GM21737 (cell line): ENCODE results near the gene APCDD1L.

Experiments
- ATAC-seq: cut with Tn5 transposase; IDR thresholded peaks from one replicate; pipeline ENCODE4 v1.9.1; 2021; ENCODE audit warnings: mild to moderate bottlenecking, moderate library complexity; ENCODE audit not compliant: unreplicated experiment

Gene APCDD1L

DNA sequence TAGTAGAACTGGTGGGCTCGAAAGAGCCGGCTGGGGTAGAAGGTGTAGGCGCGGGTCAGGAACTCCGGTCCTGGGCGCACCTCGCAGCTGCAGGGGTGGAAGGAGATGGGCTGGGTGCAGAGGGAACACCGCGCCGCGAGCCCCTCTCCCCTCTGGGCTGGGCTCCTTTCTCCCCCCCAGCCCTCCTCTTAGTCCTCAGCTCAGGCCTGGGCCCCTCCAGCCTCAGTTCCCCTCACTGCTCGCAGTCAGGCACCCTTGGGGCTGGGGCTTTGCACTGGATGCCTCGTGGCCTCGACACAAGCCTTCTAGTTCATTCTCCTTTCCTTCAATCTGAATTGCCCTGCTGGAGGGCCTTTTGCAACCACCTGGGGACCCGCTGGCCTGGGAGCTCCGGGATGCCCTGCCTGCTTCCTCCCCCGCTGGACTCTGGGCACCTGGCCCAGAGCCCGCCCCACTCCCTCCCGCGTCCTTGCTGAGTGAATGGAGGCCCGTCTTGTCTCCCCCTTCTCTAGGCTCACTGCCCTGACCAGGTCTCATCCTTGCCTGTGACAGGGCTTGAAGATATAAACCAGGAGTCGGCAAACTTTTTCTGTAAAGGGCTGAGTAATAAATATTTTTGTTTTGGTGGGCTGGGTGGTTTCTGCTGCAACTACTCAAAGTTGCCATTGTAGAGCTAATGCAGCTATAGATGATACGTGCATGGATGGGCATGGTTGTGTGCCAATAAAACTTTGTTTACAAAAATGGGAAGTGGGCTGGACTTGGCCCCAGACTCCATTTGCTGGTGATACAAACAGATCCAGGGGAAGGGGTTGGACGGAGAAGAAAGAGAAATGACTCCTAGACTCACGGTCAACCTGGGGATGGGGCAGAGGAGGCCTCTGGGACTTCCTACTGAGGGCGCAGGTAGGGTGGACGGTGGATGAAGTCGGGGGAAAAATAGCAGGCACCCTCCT, 47.3 kb downstream of the APCDD1L start:
- ATAC-seq: no peak

- no peak for ATAC-seq
Measured at GRCh38 chr20:58466729-58467571, 48.2 kb downstream of the APCDD1L start.

DNA sequence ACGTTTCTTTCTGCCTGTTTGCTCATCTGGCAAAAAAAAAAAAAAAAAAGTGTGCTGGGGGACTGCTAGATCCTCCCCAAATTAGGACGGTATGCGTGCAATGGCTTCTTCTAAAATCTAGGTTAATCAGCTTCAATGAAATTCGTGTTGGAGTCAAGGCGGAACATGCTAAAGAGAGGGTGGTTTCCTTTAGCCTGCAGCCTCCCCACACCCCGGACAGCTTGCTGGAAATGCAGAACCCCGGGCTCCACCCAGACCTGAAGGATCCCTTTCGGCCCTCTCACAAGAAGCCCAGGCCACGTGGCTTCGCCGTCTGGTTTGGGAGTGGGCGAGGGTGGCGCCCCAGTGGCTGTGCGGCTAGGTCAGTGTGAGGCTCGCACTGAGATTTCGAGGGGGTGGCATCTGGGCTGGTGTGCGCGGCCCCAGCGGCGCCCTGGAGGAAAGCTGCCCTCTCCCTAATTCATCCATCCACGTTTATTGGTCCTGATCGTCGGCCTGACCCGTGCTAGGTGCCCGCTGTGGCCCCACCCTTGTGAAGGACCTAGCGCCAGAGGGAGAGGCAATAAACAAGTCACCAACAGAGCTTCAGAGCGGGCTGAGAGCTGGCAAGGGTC, 49.0 kb downstream of the APCDD1L start:
- ATAC-seq: no peak

- no peak for ATAC-seq
Measured at GRCh38 chr20:58464838-58465237, 50.4 kb downstream of the APCDD1L start.

DNA sequence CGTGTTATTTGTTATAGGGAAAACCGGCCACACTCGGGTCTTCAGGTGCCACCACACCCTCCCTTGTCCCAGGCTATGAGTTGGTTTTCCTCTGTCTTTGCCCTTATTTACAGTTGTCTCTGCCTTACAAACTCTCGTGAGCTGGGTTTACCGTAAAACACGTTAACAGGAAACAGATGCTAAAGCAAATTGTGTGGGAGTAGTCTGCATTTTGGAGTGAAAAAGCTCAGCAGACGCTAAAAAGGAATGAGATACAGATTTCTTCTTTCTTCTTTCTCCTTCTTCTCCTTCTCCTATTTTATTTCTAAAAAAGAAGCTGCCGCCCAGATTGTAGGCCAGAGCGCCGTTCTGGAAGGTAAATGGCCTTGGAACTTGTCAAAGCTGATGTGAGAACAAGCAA, 51.9 kb downstream of the APCDD1L start:
- no peak for ATAC-seq

GRCh38 chr20:58461899-58462298, 53.3 kb downstream of the APCDD1L start:
- no peak for ATAC-seq

- ATAC-seq: no peak
Measured at GRCh38 chr20:58461104-58461503, 54.1 kb downstream of the APCDD1L start.

GRCh38 chr20:58459058-58459750, 56.0 kb downstream of the APCDD1L start:
- ATAC-seq: no peak

DNA sequence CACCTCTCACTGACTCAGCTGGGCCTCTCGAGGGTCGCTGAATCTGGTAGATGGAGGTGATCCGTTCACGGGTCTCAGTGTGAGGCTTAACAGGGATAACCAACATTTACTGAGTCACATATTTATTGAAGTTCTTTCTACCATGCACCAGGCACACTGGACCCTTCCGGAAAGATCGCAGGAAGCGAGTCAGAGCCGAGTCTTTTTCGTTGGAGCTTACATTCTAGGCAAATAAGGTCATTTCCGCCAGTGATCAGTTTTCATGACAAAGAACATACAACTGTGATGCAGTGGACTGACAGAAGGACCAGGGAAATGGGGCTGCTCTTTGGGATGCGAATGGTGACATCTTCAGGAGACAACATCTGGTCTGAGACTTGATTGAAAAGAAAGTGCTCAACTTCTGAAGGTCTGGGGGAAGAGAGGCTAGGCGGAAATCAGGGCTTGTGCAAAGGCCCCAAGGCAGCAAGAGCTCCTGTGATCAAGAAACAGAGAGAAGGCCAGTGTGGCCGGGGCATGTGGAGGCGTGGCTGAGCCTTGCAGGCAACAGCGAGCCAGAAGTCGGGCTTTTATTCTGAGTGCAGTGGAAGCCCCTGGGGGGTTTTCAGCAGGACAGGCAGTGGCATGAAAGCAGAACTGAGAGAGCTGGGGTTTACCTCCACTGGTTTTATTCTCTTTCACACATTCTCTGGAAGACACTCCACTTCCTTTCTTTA, 56.7 kb downstream of the APCDD1L start:
- peak; percentile 92 for ATAC-seq

- ATAC-seq: no peak
Measured at GRCh38 chr20:58457083-58457695, 58.0 kb downstream of the APCDD1L start.

DNA sequence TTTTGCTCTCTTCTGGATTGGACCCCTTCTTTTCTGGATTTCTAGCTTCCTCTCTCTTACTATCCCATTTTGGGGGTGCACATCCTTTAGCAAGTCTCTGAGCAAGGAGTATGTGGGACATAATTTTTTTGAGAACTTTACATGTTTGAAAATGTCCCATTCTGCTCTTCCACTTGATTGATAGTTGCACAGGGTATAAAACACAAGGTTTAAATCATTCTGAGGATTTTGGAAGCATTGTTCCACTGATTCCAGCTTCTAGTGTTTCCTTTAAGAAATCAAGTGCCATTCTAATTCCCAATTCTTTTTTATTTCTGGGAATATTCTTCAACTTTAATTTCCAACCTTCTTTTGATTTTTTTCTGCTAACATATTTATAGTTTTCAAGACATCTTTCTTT, 60.7 kb downstream of the APCDD1L start:
- no peak for ATAC-seq

- no peak for ATAC-seq
Measured at GRCh38 chr20:58453391-58453790, 61.8 kb downstream of the APCDD1L start.

GRCh38 chr20:58452667-58453255, 62.4 kb downstream of the APCDD1L start:
- no peak for ATAC-seq

GRCh38 chr20:58450254-58450653, 64.9 kb downstream of the APCDD1L start:
- peak; percentile 52 for ATAC-seq

DNA sequence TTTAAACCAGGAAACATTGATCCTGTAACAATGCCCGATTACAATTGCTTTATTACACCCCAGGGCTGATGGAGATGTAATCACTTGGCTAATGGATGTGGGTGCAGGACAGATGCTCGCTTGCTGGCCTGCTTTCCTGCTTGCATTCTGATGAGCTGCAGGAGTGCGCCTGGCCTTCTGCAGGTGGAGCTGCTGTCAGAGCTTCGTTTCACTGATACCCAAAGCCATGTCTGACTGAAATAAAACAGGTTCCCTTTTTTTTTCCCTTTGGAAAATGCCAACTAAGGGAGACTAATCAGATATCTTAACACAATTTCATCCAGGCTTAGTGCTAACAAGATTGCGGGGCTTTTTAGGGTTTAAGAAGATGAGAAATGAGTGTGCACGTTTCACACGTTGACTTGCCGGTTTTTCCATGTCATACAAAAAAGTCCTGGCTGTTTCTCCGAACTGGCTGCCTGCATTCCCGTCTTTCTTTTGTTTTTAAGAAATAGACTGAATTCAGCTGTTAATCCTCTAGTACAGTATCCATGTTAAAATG, 65.4 kb downstream of the APCDD1L start:
- no peak for ATAC-seq

- no peak for ATAC-seq
Measured at GRCh38 chr20:58448958-58449357, 66.2 kb downstream of the APCDD1L start.

- ATAC-seq: no peak
Measured at GRCh38 chr20:58447511-58448391, 67.4 kb downstream of the APCDD1L start.

DNA sequence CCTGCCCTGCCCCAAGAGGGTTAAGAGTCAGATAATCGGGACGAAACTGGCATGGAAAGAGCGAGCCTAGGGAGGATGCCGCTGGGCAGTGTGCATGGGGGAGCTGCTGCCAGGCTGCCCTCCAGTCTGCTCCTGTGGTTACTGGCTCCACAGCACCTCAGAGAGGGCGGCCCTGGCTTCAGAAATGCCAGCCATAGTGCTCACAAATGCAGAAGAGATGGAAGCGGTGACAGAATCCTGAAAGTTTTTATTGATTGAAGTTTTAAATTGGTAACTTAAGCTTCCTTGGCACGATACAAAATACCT, 68.3 kb downstream of the APCDD1L start:
- no peak for ATAC-seq
